Type B pancreatic cell (in vitro differentiated cells): ENCODE data around the gene CDC20B. TPM values are rescaled to one million over a fixed set of nuclear protein-coding genes. Genes with fewer than 3 reads are reported as not detected.

Source experiments
- DNase-seq: peaks from one replicate; pipeline ENCODE4 v3.0.0; 2021; ENCODE audit warnings: mixed read lengths; ENCODE audit not compliant: unreplicated experiment; ENCODE audit errors: extremely low spot score
- H3K27ac Mint-ChIP-seq: 2 replicates; pipeline ENCODE4 v1.8.0; 2021; ENCODE audit warnings: mild to moderate bottlenecking, mixed read lengths
- H3K27me3 Mint-ChIP-seq: 2 replicates; pipeline ENCODE4 v1.8.0; 2021; ENCODE audit warnings: mixed read lengths
- H3K36me3 Mint-ChIP-seq: 2 replicates; pipeline ENCODE4 v1.8.0; 2021; ENCODE audit warnings: mixed read lengths
- H3K4me1 Mint-ChIP-seq: one replicate; pipeline ENCODE4 v1.8.0; 2021; ENCODE audit warnings: mixed read lengths; ENCODE audit not compliant: unreplicated experiment
- H3K4me3 Mint-ChIP-seq: 2 replicates; pipeline ENCODE4 v1.8.0; 2021; ENCODE audit warnings: mild to moderate bottlenecking, mixed read lengths
- H3K9me3 Mint-ChIP-seq: 2 replicates; pipeline ENCODE4 v1.8.0; 2021; ENCODE audit warnings: mixed read lengths
- total RNA-seq: library from RNA; stranded (reverse); gene quantifications from 2 replicates; pipeline ENCODE4 v1.2.1, GENCODE V29; 2021; ENCODE audit warnings: low replicate concordance
- TF ChIP-seq, protein P1 (sequence below): fragments of 200-600 bp; sonication (generic); conservative IDR thresholded peaks from 2 replicates; pipeline ENCODE4 v1.5.0; 2021; ENCODE audit warnings: antibody characterized with exemption, mild to moderate bottlenecking

CDC20B gene
- total RNA-seq, 1 donor from 2014 or later = 0.92 TPM

DNA sequence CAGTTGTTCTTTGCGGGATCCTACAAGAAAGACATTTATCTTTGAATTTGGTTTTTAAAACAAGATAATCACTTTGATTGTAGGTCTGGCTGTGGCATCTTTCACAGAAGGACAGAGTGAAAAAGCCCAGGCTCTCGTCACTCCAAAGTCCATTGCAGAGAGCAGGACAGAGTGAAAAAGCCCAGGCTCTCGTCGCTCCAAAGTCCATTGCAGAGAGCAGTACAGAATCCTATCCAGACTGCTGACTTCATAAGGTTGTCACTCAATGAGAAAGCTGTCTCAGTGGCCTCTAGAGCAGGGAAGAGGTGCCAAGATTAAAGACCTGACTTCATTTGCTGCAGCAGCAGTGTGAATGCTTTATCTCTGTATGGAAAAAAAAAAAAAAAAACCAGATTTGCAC, 29.4 kb downstream of the CDC20B start:
- H3K27ac Mint-ChIP-seq = no peak overlapping the region
- no peaks in the 10 kb centered on the region for H3K36me3 Mint-ChIP-seq
- peaks cover 12% of the 10 kb centered on the region for H3K4me1 Mint-ChIP-seq
- H3K4me3 Mint-ChIP-seq = no peak overlapping the region
- TF ChIP-seq, protein P1, sequence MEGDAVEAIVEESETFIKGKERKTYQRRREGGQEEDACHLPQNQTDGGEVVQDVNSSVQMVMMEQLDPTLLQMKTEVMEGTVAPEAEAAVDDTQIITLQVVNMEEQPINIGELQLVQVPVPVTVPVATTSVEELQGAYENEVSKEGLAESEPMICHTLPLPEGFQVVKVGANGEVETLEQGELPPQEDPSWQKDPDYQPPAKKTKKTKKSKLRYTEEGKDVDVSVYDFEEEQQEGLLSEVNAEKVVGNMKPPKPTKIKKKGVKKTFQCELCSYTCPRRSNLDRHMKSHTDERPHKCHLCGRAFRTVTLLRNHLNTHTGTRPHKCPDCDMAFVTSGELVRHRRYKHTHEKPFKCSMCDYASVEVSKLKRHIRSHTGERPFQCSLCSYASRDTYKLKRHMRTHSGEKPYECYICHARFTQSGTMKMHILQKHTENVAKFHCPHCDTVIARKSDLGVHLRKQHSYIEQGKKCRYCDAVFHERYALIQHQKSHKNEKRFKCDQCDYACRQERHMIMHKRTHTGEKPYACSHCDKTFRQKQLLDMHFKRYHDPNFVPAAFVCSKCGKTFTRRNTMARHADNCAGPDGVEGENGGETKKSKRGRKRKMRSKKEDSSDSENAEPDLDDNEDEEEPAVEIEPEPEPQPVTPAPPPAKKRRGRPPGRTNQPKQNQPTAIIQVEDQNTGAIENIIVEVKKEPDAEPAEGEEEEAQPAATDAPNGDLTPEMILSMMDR = no peak
- DNase-seq = no peak
- no peaks in the 10 kb centered on the region for H3K9me3 Mint-ChIP-seq
- H3K27me3 Mint-ChIP-seq = peaks cover 25% of the 10 kb centered on the region

DNA sequence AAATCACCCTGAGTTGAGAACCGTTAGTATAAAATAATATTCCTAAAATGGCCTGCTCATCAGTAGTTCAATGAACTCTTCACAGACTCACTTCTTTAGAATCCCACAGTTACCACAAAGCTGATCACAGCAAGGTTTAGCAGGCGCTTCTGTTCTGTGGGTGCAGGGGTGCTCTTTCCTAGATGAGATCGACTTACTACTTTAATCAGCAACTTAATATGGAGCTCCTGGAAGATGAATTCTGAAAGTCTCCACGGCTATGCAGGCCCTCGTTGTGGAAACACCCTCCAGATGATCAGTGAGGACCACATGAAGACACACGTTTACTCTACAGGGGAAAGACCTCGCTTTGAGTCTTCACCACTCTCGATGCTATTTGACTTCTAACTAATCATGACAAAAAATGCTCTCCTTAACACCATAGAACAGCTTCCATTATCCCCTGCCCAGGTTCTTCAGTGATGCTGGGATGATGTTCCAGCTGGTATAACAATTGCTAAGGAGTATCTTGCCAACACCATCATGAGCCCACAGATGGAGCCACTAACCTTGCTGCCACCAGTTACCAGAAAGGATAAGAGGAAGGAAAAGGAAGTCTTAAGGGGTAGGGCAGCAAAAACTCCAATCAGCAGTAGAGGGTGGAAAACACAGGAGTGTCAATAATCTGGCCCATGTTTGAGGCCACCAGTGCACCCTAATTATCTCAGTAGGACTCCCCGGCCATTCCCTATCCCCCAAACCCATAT, 30.9 kb downstream of the CDC20B start:
- no peaks in the 10 kb centered on the region for H3K36me3 Mint-ChIP-seq
- H3K27ac Mint-ChIP-seq = no peak overlapping the region
- no peaks in the 10 kb centered on the region for H3K9me3 Mint-ChIP-seq
- H3K4me1 Mint-ChIP-seq = peaks cover 12% of the 10 kb centered on the region
- TF ChIP-seq, protein P1 = no peak
- no peak overlapping the region for H3K4me3 Mint-ChIP-seq
- peaks cover 25% of the 10 kb centered on the region for H3K27me3 Mint-ChIP-seq
- DNase-seq = no peak

DNA sequence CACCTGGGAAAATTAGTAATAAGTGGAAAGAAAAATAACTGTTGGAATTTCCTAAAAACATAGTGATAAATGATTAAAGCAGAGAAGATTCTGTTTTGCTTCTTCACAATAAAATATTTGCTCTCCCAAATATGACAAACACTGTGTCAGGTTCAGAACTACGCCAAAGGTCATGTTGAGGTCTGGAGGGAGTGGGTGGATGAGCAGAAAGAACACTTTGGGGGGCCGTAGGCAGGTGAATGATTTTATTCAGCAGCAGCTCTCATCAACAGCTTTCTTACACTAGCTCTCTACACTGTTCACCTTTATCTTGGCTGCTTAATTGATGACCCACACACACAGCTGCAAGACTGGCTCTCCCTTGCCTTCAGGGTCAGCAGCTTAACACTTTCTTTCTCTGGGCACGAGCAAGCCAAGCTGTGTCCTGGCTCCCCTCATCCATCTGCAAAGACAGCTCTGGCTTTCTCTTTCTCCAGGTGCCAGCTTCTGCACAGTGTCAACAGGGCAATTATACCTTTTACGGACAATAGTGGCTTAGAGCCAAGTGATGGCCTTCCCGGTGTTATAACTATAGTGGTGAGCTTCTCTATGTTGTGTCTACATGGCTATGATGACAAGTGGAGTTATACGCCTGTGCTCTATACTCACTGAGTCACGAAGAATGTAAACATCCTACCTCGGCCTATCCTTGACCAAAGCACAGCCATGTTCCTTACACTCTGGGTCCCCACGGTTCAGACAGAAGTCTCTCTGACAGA, 31.9 kb downstream of the CDC20B start:
- no peaks in the 10 kb centered on the region for H3K9me3 Mint-ChIP-seq
- TF ChIP-seq, protein P1 = no peak
- DNase-seq = no peak
- H3K27me3 Mint-ChIP-seq = peaks cover 19% of the 10 kb centered on the region
- no peak overlapping the region for H3K4me3 Mint-ChIP-seq
- H3K36me3 Mint-ChIP-seq = no peaks in the 10 kb centered on the region
- H3K27ac Mint-ChIP-seq = no peak overlapping the region
- H3K4me1 Mint-ChIP-seq = peaks cover 8% of the 10 kb centered on the region

DNA sequence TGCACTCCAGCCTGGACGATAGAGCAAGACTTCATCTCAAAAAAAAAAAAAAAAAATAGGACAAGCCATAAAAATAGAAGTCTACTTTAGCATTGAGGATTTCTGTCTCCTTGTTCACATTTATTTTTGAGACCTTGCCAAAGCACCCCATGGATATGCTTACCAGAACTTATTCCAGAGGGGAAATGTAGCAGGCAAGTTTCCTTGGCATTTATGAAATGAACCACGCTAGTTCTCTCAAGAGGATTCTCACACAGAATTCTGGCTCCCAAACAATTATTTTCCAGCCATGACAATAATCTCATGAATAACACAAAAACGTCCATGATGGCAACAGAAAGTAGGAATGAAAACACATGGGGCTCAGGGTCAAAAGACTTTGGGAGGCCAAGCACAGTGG, 36.5 kb downstream of the CDC20B start:
- Mint-ChIP-seq H3K36me3 (no peaks in the 10 kb centered on the region), H3K4me3 (no peak overlapping the region), H3K27ac (no peak overlapping the region), H3K4me1 (peaks cover 8% of the 10 kb centered on the region), H3K27me3 (no peaks in the 10 kb centered on the region), H3K9me3 (no peaks in the 10 kb centered on the region)
- no peak for DNase-seq
- TF ChIP-seq, protein P1 = no peak

DNA sequence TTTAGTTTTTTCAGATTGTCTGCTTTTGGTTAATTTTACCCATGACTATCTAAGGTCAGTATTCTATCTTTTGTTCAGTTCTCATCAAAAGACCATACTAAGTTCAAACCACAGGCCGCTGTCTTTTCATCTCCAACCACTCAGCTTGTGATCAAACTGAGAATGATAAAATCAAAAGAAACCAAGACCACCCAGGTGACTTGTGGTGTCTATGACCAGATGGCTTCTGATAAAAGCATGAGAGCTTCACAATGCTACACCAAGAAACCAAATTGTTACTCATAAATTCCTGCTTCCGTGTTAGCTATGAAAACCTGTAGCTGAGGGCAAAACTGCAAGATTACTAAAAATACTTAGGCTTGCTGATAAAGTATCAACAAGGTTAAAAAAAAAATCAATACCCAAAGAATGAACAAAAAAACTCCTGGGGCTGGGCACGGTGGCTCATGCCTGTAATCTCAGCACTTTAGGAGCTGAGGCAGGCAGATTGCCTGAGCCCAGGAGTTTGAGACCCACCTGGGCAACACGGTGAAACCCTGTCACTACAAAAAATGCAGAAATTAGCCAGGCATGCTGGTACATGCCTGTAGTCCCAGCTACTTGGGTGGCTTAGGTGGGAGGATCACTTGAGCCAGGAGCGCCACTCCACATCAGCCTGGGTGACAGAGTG, 38.8 kb downstream of the CDC20B start:
- TF ChIP-seq, protein P1 = no peak
- no peak for DNase-seq
- no peaks in the 10 kb centered on the region for H3K4me1 Mint-ChIP-seq

More for the DNA sequence above, 38.8 kb downstream of the CDC20B start:
- Mint-ChIP-seq H3K36me3 (no peaks in the 10 kb centered on the region), H3K4me3 (no peak overlapping the region), H3K9me3 (peaks cover 9% of the 10 kb centered on the region), H3K27me3 (no peaks in the 10 kb centered on the region), H3K27ac (no peak overlapping the region)
